Keratinocyte (primary cell): ENCODE results near the gene APBB2. TPM values are rescaled to one million over a fixed set of nuclear protein-coding genes. Genes with fewer than 3 reads are reported as not detected.

Experiments used
- DNase-seq: peaks from one replicate; pipeline ENCODE4 v3.0.0-alpha.2; 2011; ENCODE audit warnings: low read depth, missing footprints, low spot score
- FAIRE-seq: peaks from 2 replicates; lab custom pipeline; 2011; peaks lifted over from hg19 to GRCh38; lab: Jason Lieb, UNC
- H2AFZ ChIP-seq: 2 replicates; pipeline ENCODE4 v1.6.0; 2012; ENCODE audit warnings: low read length, control low read depth, inconsistent platforms; ENCODE audit not compliant: control insufficient read depth
- H3K27ac ChIP-seq: 2 replicates; pipeline ENCODE4 v1.5.1; 2011; ENCODE audit warnings: low read length; ENCODE audit not compliant: control insufficient read depth, insufficient read depth
- H3K27me3 ChIP-seq: 3 replicates; pipeline ENCODE4 v1.6.0; 2011; ENCODE audit warnings: low read length; ENCODE audit not compliant: control insufficient read depth, insufficient read depth; ENCODE audit errors: extremely low read depth
- H3K36me3 ChIP-seq, 2 experiments: 2 replicates in 1 of 2; 3 replicates in 1 of 2; pipeline ENCODE4 v1.5.1; 2011; ENCODE audit warnings: low read length in 2 of 2, mild to moderate bottlenecking in 1 of 2; ENCODE audit not compliant: control insufficient read depth in 2 of 2, insufficient read depth in 2 of 2; ENCODE audit errors: extremely low read depth in 1 of 2
- H3K4me1 ChIP-seq: 3 replicates; pipeline ENCODE4 v1.5.1; 2011; ENCODE audit warnings: low read length; ENCODE audit not compliant: control insufficient read depth, insufficient read depth; ENCODE audit errors: extremely low read depth
- H3K4me2 ChIP-seq: 3 replicates; pipeline ENCODE4 v1.6.0; 2011; ENCODE audit warnings: low read depth, low read length; ENCODE audit not compliant: control insufficient read depth, insufficient read depth; ENCODE audit errors: extremely low read depth
- H3K4me3 ChIP-seq, 3 experiments: fragments of 200-600 bp in 1 of 3; sonication (generic) in 1 of 3; 2 replicates in 2 of 3; 3 replicates in 1 of 3; pipeline ENCODE4 v1.5.1; 2011 to 2016; ENCODE audit warnings: low read length in 3 of 3, mild to moderate bottlenecking in 3 of 3, control low read depth in 2 of 3, inconsistent platforms in 1 of 3, low read depth in 1 of 3, mixed read lengths in 1 of 3, mixed run types in 1 of 3, moderate library complexity in 1 of 3; ENCODE audit not compliant: control insufficient read depth in 2 of 3, insufficient read depth in 2 of 3; ENCODE audit errors: extremely low read depth in 1 of 3
- H3K79me2 ChIP-seq: 2 replicates; pipeline ENCODE4 v1.6.0; 2012; ENCODE audit warnings: low read length; ENCODE audit not compliant: control insufficient read depth, insufficient read depth
- H3K9ac ChIP-seq: 3 replicates; pipeline ENCODE4 v1.6.0; 2011; ENCODE audit warnings: low read length; ENCODE audit not compliant: control insufficient read depth, insufficient read depth; ENCODE audit errors: extremely low read depth
- H3K9me1 ChIP-seq: 3 replicates; pipeline ENCODE4 v1.6.0; 2011; ENCODE audit warnings: low read length; ENCODE audit not compliant: control insufficient read depth, insufficient read depth; ENCODE audit errors: extremely low read depth
- H3K9me3 ChIP-seq: 2 replicates; pipeline ENCODE4 v1.5.1; 2012; ENCODE audit warnings: low read depth, low read length; ENCODE audit not compliant: control insufficient read depth
- H4K20me1 ChIP-seq: 3 replicates; pipeline ENCODE4 v1.6.0; 2011; ENCODE audit warnings: low read length; ENCODE audit not compliant: control insufficient read depth, insufficient read depth; ENCODE audit errors: extremely low read depth
- CTCF ChIP-seq, 3 experiments: IDR thresholded peaks in 1 of 3; conservative IDR thresholded peaks in 1 of 3; optimal IDR thresholded peaks in 1 of 3; 2 replicates in 2 of 3; 3 replicates in 1 of 3; pipeline versions ENCODE3 to v1.5.1; 2011; ENCODE audit warnings: low read length in 3 of 3, mild to moderate bottlenecking in 3 of 3, moderate library complexity in 2 of 3, control low read depth in 1 of 3, inconsistent platforms in 1 of 3; ENCODE audit not compliant: insufficient read depth in 2 of 3; ENCODE audit errors: extremely low read depth in 1 of 3
- EZH2 ChIP-seq: IDR thresholded peaks from one replicate; pipeline ENCODE4 v1.6.1; 2012; ENCODE audit warnings: inconsistent platforms, mild to moderate bottlenecking, low read length, moderate library complexity
- dilution Hi-C: fragments of 300-500 bp; cut with MboI; formaldehyde crosslinking; loops from one replicate; pipeline ENCODE4 v1.7.0; 2020; ENCODE audit warnings: low sequenced_read_pairs; ENCODE audit not compliant: extremely low pct_ligation_motif_present
- polyA plus RNA-seq, 5 experiments: library from polyadenylated mRNA; depleted of rRNA in 3 of 5; stranded (reverse) in 3 of 5; stranded (forward) in 1 of 5; unstranded in 1 of 5; fragments of >200 nt; gene quantifications; 1 replicate in 1 of 5; 2 replicates in 3 of 5; 3 replicates in 1 of 5; pipeline versions ENCODE4 v1.2.1 to v1.2.3, GENCODE V29; 2011 to 2012; ENCODE audit warnings: missing spikeins in 2 of 5, low read depth in 1 of 5, low replicate concordance in 1 of 5

The APBB2 gene
- polyA plus RNA-seq, 1 donor (not counting 4 experiments of a cell fraction or from before 2014, with no cell fraction given) = 57.3 TPM

- H4K20me1 ChIP-seq = no peaks in the 10 kb centered on the region
- no peak overlapping the region for H3K27ac ChIP-seq
- no peak overlapping the region for H3K9ac ChIP-seq
- no peaks in the 10 kb centered on the region for H3K9me3 ChIP-seq
- H3K36me3 ChIP-seq = peaks cover 3 to 8% of the 10 kb centered on the region in 2 experiments
- H3K4me2 ChIP-seq = peak overlapping the region; percentile 36
- dilution Hi-C loops = no loop called here
- no peak overlapping the region for H2AFZ ChIP-seq
- peaks cover 35% of the 10 kb centered on the region for H3K4me1 ChIP-seq
- H3K79me2 ChIP-seq = peaks cover 100% of the 10 kb centered on the region
- H3K27me3 ChIP-seq = no peaks in the 10 kb centered on the region
- no peak overlapping the region for H3K4me3 ChIP-seq
- peaks cover 2% of the 10 kb centered on the region for H3K9me1 ChIP-seq
- FAIRE-seq (peak; percentile 53), DNase-seq (no peak)
- TF ChIP-seq EZH2 (no peak), CTCF (optimal IDR thresholded peaks at IDR 0.05 in 1 of 3, IDR thresholded peaks at IDR 0.05 in 1 of 3, conservative IDR thresholded peaks at IDR 0.05 in 1 of 3; ENCODE audit: extremely low read depth in 1 of 3, insufficient read depth in 2 of 3, low read length in 3 of 3) (no peak)
These were observed 9.9 kb downstream of the APBB2 start for GRCh38 chr4:41204400-41204978.

GRCh38 chr4:41203841-41204240 is 10.5 kb downstream of the APBB2 start:
- DNase-seq (no peak), FAIRE-seq (no peak)
- H4K20me1 ChIP-seq = no peaks in the 10 kb centered on the region
- peaks cover 37% of the 10 kb centered on the region for H3K4me1 ChIP-seq
- H3K9ac ChIP-seq = no peak overlapping the region
- dilution Hi-C loops = no loop called here
- H3K36me3 ChIP-seq = peaks cover 3 to 6% of the 10 kb centered on the region in 2 experiments
- H3K4me2 ChIP-seq = no peak overlapping the region
- no peak overlapping the region for H3K4me3 ChIP-seq
- peaks cover 100% of the 10 kb centered on the region for H3K79me2 ChIP-seq
- TF ChIP-seq CTCF (optimal IDR thresholded peaks at IDR 0.05 in 1 of 3, IDR thresholded peaks at IDR 0.05 in 1 of 3, conservative IDR thresholded peaks at IDR 0.05 in 1 of 3; ENCODE audit: extremely low read depth in 1 of 3, insufficient read depth in 2 of 3, low read length in 3 of 3) (no peak), EZH2 (no peak)
- H3K27me3 ChIP-seq = no peaks in the 10 kb centered on the region
- peaks cover 2% of the 10 kb centered on the region for H3K9me1 ChIP-seq
- no peak overlapping the region for H2AFZ ChIP-seq
- no peak overlapping the region for H3K27ac ChIP-seq
- no peaks in the 10 kb centered on the region for H3K9me3 ChIP-seq
